ENCODE measurements around the gene AK3.

AK3 gene

GRCh38 chr9:4717815-4718214 lies 23.2 kb downstream of the AK3 start:
- no peak for TF ChIP-seq USF1 (IDR thresholded peaks at IDR 0.05)
- no peak for TF ChIP-seq TEAD4 (IDR thresholded peaks at IDR 0.05)
- no peak for TF ChIP-seq MAX (IDR thresholded peaks at IDR 0.05)
- no peak for TF ChIP-seq NFIC (IDR thresholded peaks at IDR 0.05)
- no peak for TF ChIP-seq FOXM1 (IDR thresholded peaks at IDR 0.05; ENCODE audit: borderline replicate concordance, low read depth)
- no peak for TF ChIP-seq CREB1 (IDR thresholded peaks at IDR 0.05; ENCODE audit: low read depth)
- no peak for TF ChIP-seq ZBTB7A (IDR thresholded peaks at IDR 0.05; ENCODE audit: low read depth)
- TF ChIP-seq EP300 (IDR thresholded peaks at IDR 0.05; ENCODE audit: borderline replicate concordance) = no peak
- TF ChIP-seq TAF1 (IDR thresholded peaks at IDR 0.05; ENCODE audit: low read depth) = no peak
- no peak for TF ChIP-seq REST (IDR thresholded peaks at IDR 0.05; ENCODE audit: low read depth)
- TF ChIP-seq TCF12 (IDR thresholded peaks at IDR 0.05; ENCODE audit: low read depth) = no peak

- TF ChIP-seq YY1 (IDR thresholded peaks at IDR 0.05; ENCODE audit: low read depth) (no peak), REST (IDR thresholded peaks at IDR 0.05; ENCODE audit: low read depth) (no peak), NFIC (IDR thresholded peaks at IDR 0.05) (no peak)
Observed at GRCh38 chr9:4716163-4716562, 24.8 kb downstream of the AK3 start.

GRCh38 chr9:4714266-4715016 lies 26.6 kb downstream of the AK3 start:
- no peak for TF ChIP-seq TCF12 (IDR thresholded peaks at IDR 0.05; ENCODE audit: low read depth)
- no peak for TF ChIP-seq EGR1 (IDR thresholded peaks at IDR 0.05)
- no peak for TF ChIP-seq NFIC (IDR thresholded peaks at IDR 0.05)
- no peak for TF ChIP-seq CREB1 (IDR thresholded peaks at IDR 0.05; ENCODE audit: low read depth)
- TF ChIP-seq USF1 (IDR thresholded peaks at IDR 0.05) = no peak
- no peak for TF ChIP-seq ZBTB7A (IDR thresholded peaks at IDR 0.05; ENCODE audit: low read depth)
- no peak for TF ChIP-seq RAD21 (IDR thresholded peaks at IDR 0.05; ENCODE audit: low read depth)
- TF ChIP-seq REST (IDR thresholded peaks at IDR 0.05; ENCODE audit: low read depth) = no peak

GRCh38 chr9:4713849-4714248 lies 27.2 kb downstream of the AK3 start:
- TF ChIP-seq EGR1 (IDR thresholded peaks at IDR 0.05) (no peak), CREB1 (IDR thresholded peaks at IDR 0.05; ENCODE audit: low read depth) (no peak), TAF1 (IDR thresholded peaks at IDR 0.05; ENCODE audit: low read depth) (no peak), CEBPB (IDR thresholded peaks at IDR 0.05) (no peak), NFIC (IDR thresholded peaks at IDR 0.05) (no peak), TEAD4 (IDR thresholded peaks at IDR 0.05) (no peak), YY1 (IDR thresholded peaks at IDR 0.05; ENCODE audit: low read depth) (no peak), RAD21 (IDR thresholded peaks at IDR 0.05; ENCODE audit: low read depth) (no peak)

- TF ChIP-seq TEAD4 (IDR thresholded peaks at IDR 0.05) (no peak), MAX (IDR thresholded peaks at IDR 0.05) (no peak), YY1 (IDR thresholded peaks at IDR 0.05; ENCODE audit: low read depth) (no peak), EGR1 (IDR thresholded peaks at IDR 0.05) (no peak), TAF1 (IDR thresholded peaks at IDR 0.05; ENCODE audit: low read depth) (no peak), TCF12 (IDR thresholded peaks at IDR 0.05; ENCODE audit: low read depth) (no peak), NFIC (IDR thresholded peaks at IDR 0.05) (no peak), CREB1 (IDR thresholded peaks at IDR 0.05; ENCODE audit: low read depth) (no peak), CEBPB (IDR thresholded peaks at IDR 0.05) (no peak), USF1 (IDR thresholded peaks at IDR 0.05) (no peak), ZBTB7A (IDR thresholded peaks at IDR 0.05; ENCODE audit: low read depth) (no peak), EP300 (IDR thresholded peaks at IDR 0.05; ENCODE audit: borderline replicate concordance) (no peak), REST (IDR thresholded peaks at IDR 0.05; ENCODE audit: low read depth) (no peak), RAD21 (IDR thresholded peaks at IDR 0.05; ENCODE audit: low read depth) (no peak), FOXM1 (IDR thresholded peaks at IDR 0.05; ENCODE audit: borderline replicate concordance, low read depth) (no peak)
Observed at GRCh38 chr9:4709380-4709779, 31.6 kb downstream of the AK3 start.

All from Ishikawa (cell line).